Spleen (tissue), 11 donors: ENCODE results near the gene LONRF3. TPM values are rescaled to one million over a fixed set of nuclear protein-coding genes. Genes with fewer than 3 reads are reported as not detected.

Experiments
- DNase-seq: peaks from one replicate; pipeline ENCODE4 v3.0.0-alpha.2; 2020
- H3K27ac ChIP-seq, 8 donors: fragments of 200-600 bp; sonication (generic) in 7 of 8; 1 replicate in 4 of 8; 2 replicates in 4 of 8; pipeline versions ENCODE4 v1.5.0 to v1.8.0; 2016 to 2021; ENCODE audit warnings: inconsistent platforms in 4 of 8, mild to moderate bottlenecking in 4 of 8, moderate library complexity in 1 of 8
- H3K27me3 ChIP-seq, 7 donors: fragments of 200-600 bp; sonication (generic) in 6 of 7; replicated peaks in 1 of 7; 1 replicate in 4 of 7; 2 replicates in 3 of 7; pipeline versions ENCODE4 v1.5.0 to v1.8.0; 2016 to 2021; ENCODE audit warnings: inconsistent platforms in 3 of 7, mild to moderate bottlenecking in 1 of 7
- H3K36me3 ChIP-seq, 6 donors: fragments of 200-600 bp; sonication (generic) in 5 of 6; 1 replicate in 4 of 6; 2 replicates in 2 of 6; pipeline versions ENCODE4 v1.5.0 to v1.8.0; 2016 to 2021; ENCODE audit warnings: inconsistent platforms in 2 of 6
- H3K4me1 ChIP-seq, 6 donors: fragments of 200-600 bp; sonication (generic) in 5 of 6; 1 replicate in 3 of 6; 2 replicates in 3 of 6; pipeline versions ENCODE4 v1.5.0 to v1.8.0; 2016 to 2021; ENCODE audit warnings: inconsistent platforms in 3 of 6
- H3K4me3 ChIP-seq, 8 donors: fragments of 200-600 bp; sonication (generic) in 7 of 8; 1 replicate in 4 of 8; 2 replicates in 4 of 8; pipeline versions ENCODE4 v1.5.0 to v1.8.0; 2016 to 2021; ENCODE audit warnings: inconsistent platforms in 4 of 8, mild to moderate bottlenecking in 4 of 8, moderate library complexity in 2 of 8
- H3K9me3 ChIP-seq, 8 donors: fragments of 200-600 bp; sonication (generic) in 7 of 8; 1 replicate in 4 of 8; 2 replicates in 4 of 8; pipeline versions ENCODE4 v1.5.0 to v1.8.0; 2016 to 2021; ENCODE audit warnings: inconsistent platforms in 4 of 8
- POLR2A ChIP-seq, 3 donors: fragments of 450-650 bp; IDR thresholded peaks; one replicate each; pipeline ENCODE4 v1.5.1; 2017; ENCODE audit warnings: antibody characterized with exemption in 3 of 3, mild to moderate bottlenecking in 1 of 3
- POLR2AphosphoS5 ChIP-seq, 3 donors: sonication (generic); formaldehyde crosslinking; IDR thresholded peaks; one replicate each; pipeline ENCODE4 v1.5.1; 2017; ENCODE audit warnings: antibody characterized with exemption in 3 of 3
- WGBS, 5 donors: extraction: QIAGEN DNeasy Blood & Tissue Kit in 3 of 5; methylation state at CpG; one replicate each; pipeline versions ENCODE4 v1.1.5 to v1.1.7; 2013 to 2018; 5-methylcytosine and 5-hydroxymethylcytosine counted together
- intact Hi-C: fragments of 100-400 bp; cut with DNase I; formaldehyde crosslinking; loops from one replicate; pipeline ENCODE4 v1.15.0; 2023; ENCODE audit warnings: low total_unique reads
- polyA plus RNA-seq, 3 donors: library from polyadenylated mRNA; stranded (reverse); fragments of 200-250 nt; gene quantifications; one replicate each; pipeline ENCODE4 v1.2.1, GENCODE V29; 2013
- total RNA-seq, 7 donors: library from RNA; depleted of rRNA in 3 of 7; stranded (reverse); fragments of >200 nt in 3 of 7; fragmentation: NEBNext Ultra II Directional in 4 of 7; extraction: Animal tissue kit (Norgen Biotek cat#: 25700) in 4 of 7; gene quantifications; one replicate each; pipeline versions ENCODE4 v1.1.0 to v1.2.1, GENCODE V29; 2016 to 2021
- TF ChIP-seq, protein P1 (sequence below), 11 experiments: fragments of 200-600 bp in 7 of 11; fragments of 450-650 bp in 4 of 11; sonication (generic) in 4 of 11; IDR thresholded peaks in 8 of 11; conservative IDR thresholded peaks in 3 of 11; 1 replicate in 7 of 11; 2 replicates in 4 of 11; pipeline versions ENCODE4 v1.4.0 to v1.8.0; 2016 to 2021; ENCODE audit warnings: antibody characterized with exemption in 11 of 11, inconsistent platforms in 4 of 11, mild to moderate bottlenecking in 1 of 11
- donor health status: healthy with polysubstance abuse.
- donor health status: DM: no; HTN: no; CAD: no; lungs with moderate emphysema.
- donor health status: DM: no; HTN: no; CAD: no.
- donor health status: Bipolar disorder and iron deficiency.
- donor health status: healthy.
- donor health status: DM: no; HTN: no; CAD: no.
- donor health status: DM: yes; HTN: yes; CAD: no.

The LONRF3 gene
- total and polyA plus RNA-seq, 10 donors, result 0.11 to 4.3 (median 2.1) TPM

DNA sequence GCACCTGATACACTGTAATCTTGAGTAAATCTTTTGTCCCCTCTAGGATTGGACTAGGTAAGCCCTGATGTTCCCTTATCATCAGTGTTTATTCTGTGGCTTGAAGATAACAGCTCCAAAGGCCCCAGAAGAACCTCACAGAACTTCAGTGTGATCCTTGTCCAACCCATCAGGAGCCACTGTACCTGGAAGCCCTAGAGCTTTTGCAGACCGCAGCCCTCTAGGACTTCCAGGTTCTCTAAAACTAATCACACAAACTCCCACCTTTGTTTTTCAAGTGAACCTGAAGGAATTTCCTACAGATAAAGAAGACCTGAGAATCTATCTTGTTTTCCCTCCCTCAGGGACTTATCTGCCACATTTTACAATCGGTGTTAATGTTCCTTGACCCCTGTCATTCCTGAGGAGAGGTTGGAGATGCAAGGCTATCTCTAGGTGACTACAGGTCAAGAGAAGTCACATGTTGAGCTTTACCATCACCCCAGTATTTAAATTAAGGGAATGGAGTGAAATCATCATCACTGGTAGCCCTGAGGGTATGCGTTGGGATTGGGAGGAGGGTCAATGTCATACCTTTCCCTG, 32.9 kb downstream of the LONRF3 start:
- DNase-seq, result no peak
- Histone ChIP-seq H3K27ac (no peak overlapping the region), H3K4me3 (no peak overlapping the region), H3K4me1 (no peaks in the 10 kb centered on the region), H3K9me3 (no peaks in the 10 kb centered on the region), H3K36me3 (peaks cover 0 to 26% (median 0%) of the 10 kb centered on the region in 6 donors), H3K27me3 (peaks cover 0 to 8% (median 0%) of the 10 kb centered on the region in 7 donors)
- no peak for TF ChIP-seq POLR2A (IDR thresholded peaks at IDR 0.05)
- no peak for TF ChIP-seq POLR2AphosphoS5 (IDR thresholded peaks at IDR 0.05)
- TF ChIP-seq, protein P1, sequence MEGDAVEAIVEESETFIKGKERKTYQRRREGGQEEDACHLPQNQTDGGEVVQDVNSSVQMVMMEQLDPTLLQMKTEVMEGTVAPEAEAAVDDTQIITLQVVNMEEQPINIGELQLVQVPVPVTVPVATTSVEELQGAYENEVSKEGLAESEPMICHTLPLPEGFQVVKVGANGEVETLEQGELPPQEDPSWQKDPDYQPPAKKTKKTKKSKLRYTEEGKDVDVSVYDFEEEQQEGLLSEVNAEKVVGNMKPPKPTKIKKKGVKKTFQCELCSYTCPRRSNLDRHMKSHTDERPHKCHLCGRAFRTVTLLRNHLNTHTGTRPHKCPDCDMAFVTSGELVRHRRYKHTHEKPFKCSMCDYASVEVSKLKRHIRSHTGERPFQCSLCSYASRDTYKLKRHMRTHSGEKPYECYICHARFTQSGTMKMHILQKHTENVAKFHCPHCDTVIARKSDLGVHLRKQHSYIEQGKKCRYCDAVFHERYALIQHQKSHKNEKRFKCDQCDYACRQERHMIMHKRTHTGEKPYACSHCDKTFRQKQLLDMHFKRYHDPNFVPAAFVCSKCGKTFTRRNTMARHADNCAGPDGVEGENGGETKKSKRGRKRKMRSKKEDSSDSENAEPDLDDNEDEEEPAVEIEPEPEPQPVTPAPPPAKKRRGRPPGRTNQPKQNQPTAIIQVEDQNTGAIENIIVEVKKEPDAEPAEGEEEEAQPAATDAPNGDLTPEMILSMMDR (IDR thresholded peaks at IDR 0.05 in 8 of 11, conservative IDR thresholded peaks at IDR 0.05 in 3 of 11), result no peak
- intact Hi-C loops, result loop anchor here (5.0 kb wide), 1 partner anchor 160 kb away; no protein-coding TSS in a partner anchor
- 86 to 100% (median 97%) methylated on average over 3 of the region's 3 CpGs for WGBS, 5 donors

DNA sequence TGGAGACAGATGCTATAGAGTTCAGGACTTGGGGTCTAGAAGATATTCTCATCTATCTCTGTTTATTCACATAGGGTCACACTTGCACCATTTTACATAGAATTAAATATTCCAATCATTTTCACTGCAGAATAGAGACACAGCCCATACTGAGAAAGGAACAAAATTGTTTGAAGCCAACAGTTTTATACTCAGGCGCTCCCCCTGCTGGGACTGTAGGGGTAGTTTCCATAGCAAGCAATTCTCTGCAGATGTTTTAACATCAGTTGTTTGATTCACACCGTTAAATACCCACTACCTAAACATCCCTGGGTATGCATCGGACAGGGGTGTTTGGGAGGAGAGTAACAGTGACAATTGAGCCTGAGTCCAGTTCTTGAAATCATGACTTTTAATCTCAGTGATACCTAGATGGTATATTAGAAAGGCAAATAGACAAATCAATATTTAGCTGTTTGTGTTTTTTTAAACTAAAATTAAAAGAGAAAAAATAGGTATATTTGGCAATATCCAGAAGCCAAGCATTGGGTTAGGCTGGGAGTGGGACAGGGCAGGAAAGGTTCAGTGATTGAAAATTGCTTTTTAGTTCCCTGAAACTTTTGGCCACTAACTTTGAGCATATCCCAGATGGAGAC, 33.8 kb downstream of the LONRF3 start:
- H3K36me3 ChIP-seq, result peaks cover 0 to 32% (median 0%) of the 10 kb centered on the region in 6 donors
- intact Hi-C loops, result loop anchor here (5.0 kb wide), 1 partner anchor 161 kb away; no protein-coding TSS in a partner anchor
- no peak for TF ChIP-seq POLR2A (IDR thresholded peaks at IDR 0.05)
- no peak for TF ChIP-seq POLR2AphosphoS5 (IDR thresholded peaks at IDR 0.05)
- TF ChIP-seq, protein P1 (IDR thresholded peaks at IDR 0.05 in 8 of 11, conservative IDR thresholded peaks at IDR 0.05 in 3 of 11), result peak in 8 of 11 experiments; percentile 22 to 63 (median 56)

DNA sequence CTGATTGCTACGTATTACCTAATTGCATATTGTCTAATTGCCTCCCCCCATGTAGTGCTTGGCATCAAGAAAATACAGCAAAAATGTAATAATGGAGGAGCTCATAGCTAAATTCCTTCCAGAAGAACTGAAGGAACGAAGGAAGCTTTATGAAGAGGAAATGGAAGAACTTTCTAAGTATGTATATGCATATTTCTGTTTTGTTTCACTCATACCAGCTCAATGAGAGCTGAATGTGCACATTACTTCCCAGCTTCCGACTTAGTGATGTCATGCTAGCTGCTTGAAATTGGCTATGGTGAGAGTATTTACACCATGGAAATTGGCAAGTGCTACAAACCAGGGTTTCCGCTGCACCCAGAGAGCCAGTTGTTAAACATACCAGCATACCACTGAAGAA, 34.7 kb downstream of the LONRF3 start:
- H3K9me3 ChIP-seq, result no peaks in the 10 kb centered on the region
- intact Hi-C loops, result loop anchor here (5.0 kb wide), 1 partner anchor 162 kb away; no protein-coding TSS in a partner anchor

More for the DNA sequence above, 33.8 kb downstream of the LONRF3 start:
- WGBS, 5 donors, result 8 to 25% (median 22%) methylated on average over 3 of the region's 3 CpGs
- DNase-seq, result no peak
- Histone ChIP-seq H3K4me1 (no peaks in the 10 kb centered on the region), H3K9me3 (no peaks in the 10 kb centered on the region), H3K4me3 (no peak overlapping the region), H3K27me3 (peaks cover 0 to 7% (median 0%) of the 10 kb centered on the region in 7 donors), H3K27ac (no peak overlapping the region)

More for the DNA sequence above, 34.7 kb downstream of the LONRF3 start:
- Histone ChIP-seq H3K36me3 (peaks cover 0 to 33% (median 0%) of the 10 kb centered on the region in 6 donors), H3K27ac (no peak overlapping the region), H3K4me1 (no peaks in the 10 kb centered on the region), H3K27me3 (no peaks in the 10 kb centered on the region), H3K4me3 (no peak overlapping the region)
- DNase-seq, result no peak
- WGBS, 5 donors, result 77 to 95% (median 88%) methylated on average over 4 of the region's 4 CpGs
- no peak for TF ChIP-seq POLR2A (IDR thresholded peaks at IDR 0.05)
- TF ChIP-seq, protein P1 (IDR thresholded peaks at IDR 0.05 in 8 of 11, conservative IDR thresholded peaks at IDR 0.05 in 3 of 11), result no peak
- no peak for TF ChIP-seq POLR2AphosphoS5 (IDR thresholded peaks at IDR 0.05)
